Vagina (tissue), 2 donors: ENCODE data around the gene CEBPA. TPM values are rescaled to one million over a fixed set of nuclear protein-coding genes. Genes with fewer than 3 reads are reported as not detected.

Experiments
- DNase-seq, 2 donors: peaks; one replicate each; pipeline ENCODE4 v3.0.0-alpha.2; 2017; ENCODE audit errors: extremely low spot score in 2 of 2
- H3K27ac ChIP-seq: fragments of 200-600 bp; sonication (generic); one replicate; pipeline ENCODE4 v1.5.1; 2019
- H3K27me3 ChIP-seq: fragments of 200-600 bp; sonication (generic); one replicate; pipeline ENCODE4 v1.5.1; 2019
- H3K36me3 ChIP-seq, 2 donors: fragments of 200-600 bp; sonication (generic); one replicate each; pipeline ENCODE4 v1.5.1; 2017 to 2019
- H3K4me1 ChIP-seq: fragments of 200-600 bp; sonication (generic); one replicate; pipeline ENCODE4 v1.5.1; 2019
- H3K4me3 ChIP-seq, 2 donors: fragments of 200-600 bp; sonication (generic); 1 replicate in 1 of 2; 2 replicates in 1 of 2; pipeline ENCODE4 v1.5.1; 2016 to 2019
- H3K9me3 ChIP-seq: fragments of 200-600 bp; sonication (generic); one replicate; pipeline ENCODE4 v1.5.1; 2019
- CTCF ChIP-seq, 3 experiments: fragments of 450-650 bp in 2 of 3; fragments of 200-600 bp in 1 of 3; sonication (generic) in 1 of 3; IDR thresholded peaks; one replicate each; pipeline ENCODE4 v1.5.1; 2017 to 2019; ENCODE audit warnings: antibody characterized with exemption in 3 of 3, mild to moderate bottlenecking in 2 of 3, moderate library complexity in 2 of 3
- POLR2A ChIP-seq, 2 donors: fragments of 450-650 bp; IDR thresholded peaks; one replicate each; pipeline ENCODE4 v1.6.1; 2017; ENCODE audit warnings: antibody characterized with exemption in 2 of 2, mild to moderate bottlenecking in 2 of 2, moderate library complexity in 2 of 2
- POLR2AphosphoS5 ChIP-seq, 2 donors: sonication (generic); formaldehyde crosslinking; IDR thresholded peaks; one replicate each; pipeline ENCODE4 v1.9.0; 2017; ENCODE audit warnings: antibody characterized with exemption in 2 of 2, mild to moderate bottlenecking in 2 of 2, low read depth in 1 of 2; ENCODE audit not compliant: insufficient read depth in 1 of 2
- intact Hi-C: fragments of 100-400 bp; cut with DNase I; formaldehyde crosslinking; loops from one replicate; pipeline ENCODE4 v1.15.1; 2023
- total RNA-seq: library from RNA; depleted of rRNA; stranded (reverse); fragments of >200 nt; gene quantifications from one replicate; pipeline ENCODE4 v1.2.3, GENCODE V29; 2016

CEBPA gene
- total RNA-seq, 1 donor from 2014 or later, result 38.3 TPM

GRCh38 chr19:33268162-33268991 lies 34.0 kb downstream of the CEBPA start:
- TF ChIP-seq POLR2AphosphoS5 (IDR thresholded peaks at IDR 0.05; ENCODE audit: insufficient read depth in 1 of 2, low read depth in 1 of 2), result no peak
- no peak for TF ChIP-seq CTCF (IDR thresholded peaks at IDR 0.05)
- no peak for TF ChIP-seq POLR2A (IDR thresholded peaks at IDR 0.05)
- no peaks in the 10 kb centered on the region for H3K27me3 ChIP-seq
- H3K4me1 ChIP-seq, result peaks cover 3% of the 10 kb centered on the region
- intact Hi-C loops, result no loop called here
- H3K9me3 ChIP-seq, result no peaks in the 10 kb centered on the region
- H3K36me3 ChIP-seq, result no peaks in the 10 kb centered on the region
- H3K27ac ChIP-seq, result no peak overlapping the region
- no peak for DNase-seq
- no peak overlapping the region for H3K4me3 ChIP-seq

- Histone ChIP-seq H3K36me3 (no peaks in the 10 kb centered on the region), H3K9me3 (no peaks in the 10 kb centered on the region), H3K4me3 (no peak overlapping the region), H3K4me1 (no peaks in the 10 kb centered on the region), H3K27ac (no peak overlapping the region), H3K27me3 (no peaks in the 10 kb centered on the region)
- no peak for DNase-seq
- intact Hi-C loops, result no loop called here
- no peak for TF ChIP-seq POLR2AphosphoS5 (IDR thresholded peaks at IDR 0.05; ENCODE audit: insufficient read depth in 1 of 2, low read depth in 1 of 2)
- TF ChIP-seq CTCF (IDR thresholded peaks at IDR 0.05), result no peak
- no peak for TF ChIP-seq POLR2A (IDR thresholded peaks at IDR 0.05)
Measured at GRCh38 chr19:33267706-33268105, 34.6 kb downstream of the CEBPA start.

- no peaks in the 10 kb centered on the region for H3K27me3 ChIP-seq
- H3K9me3 ChIP-seq, result no peaks in the 10 kb centered on the region
- DNase-seq, result no peak
- no peak overlapping the region for H3K4me3 ChIP-seq
- no peak for TF ChIP-seq POLR2AphosphoS5 (IDR thresholded peaks at IDR 0.05; ENCODE audit: insufficient read depth in 1 of 2, low read depth in 1 of 2)
- intact Hi-C loops, result no loop called here
- no peak overlapping the region for H3K27ac ChIP-seq
- H3K36me3 ChIP-seq, result no peaks in the 10 kb centered on the region
- no peaks in the 10 kb centered on the region for H3K4me1 ChIP-seq
Measured at GRCh38 chr19:33266974-33267484, 35.3 kb downstream of the CEBPA start.

GRCh38 chr19:33264881-33265445 lies 37.4 kb downstream of the CEBPA start:
- intact Hi-C loops, result no loop called here
- Histone ChIP-seq H3K9me3 (no peaks in the 10 kb centered on the region), H3K4me1 (no peaks in the 10 kb centered on the region), H3K27me3 (no peaks in the 10 kb centered on the region), H3K36me3 (no peaks in the 10 kb centered on the region), H3K27ac (no peak overlapping the region), H3K4me3 (no peak overlapping the region)
- TF ChIP-seq POLR2A (IDR thresholded peaks at IDR 0.05), result no peak
- no peak for TF ChIP-seq POLR2AphosphoS5 (IDR thresholded peaks at IDR 0.05; ENCODE audit: insufficient read depth in 1 of 2, low read depth in 1 of 2)
- TF ChIP-seq CTCF (IDR thresholded peaks at IDR 0.05), result no peak
- DNase-seq, result no peak

- Histone ChIP-seq H3K27ac (no peak overlapping the region), H3K4me3 (no peak overlapping the region), H3K9me3 (no peaks in the 10 kb centered on the region), H3K4me1 (no peaks in the 10 kb centered on the region), H3K27me3 (no peaks in the 10 kb centered on the region), H3K36me3 (no peaks in the 10 kb centered on the region)
- intact Hi-C loops, result no loop called here
- DNase-seq, result no peak
- TF ChIP-seq CTCF (IDR thresholded peaks at IDR 0.05), result no peak
- no peak for TF ChIP-seq POLR2AphosphoS5 (IDR thresholded peaks at IDR 0.05; ENCODE audit: insufficient read depth in 1 of 2, low read depth in 1 of 2)
- no peak for TF ChIP-seq POLR2A (IDR thresholded peaks at IDR 0.05)
Measured at GRCh38 chr19:33263325-33264023, 38.9 kb downstream of the CEBPA start.
